Activated T-helper 2 cell treated with anti-CD3 and anti-CD28 coated beads, Interferon-gamma antibody, Interleukin-2, Interleukin-4, amounts not matched to agents 10 μg/mL and 5 μg/mL and 100 μg/mL, durations not matched to agents 14 hours and 24 hours and 36 hours (primary cell): ENCODE results near the gene ZNF558. TPM values are rescaled to one million over a fixed set of nuclear protein-coding genes. Genes with fewer than 3 reads are reported as not detected.
A peak's percentile ranks its signal among the peaks of the same experiment; 100 is the strongest.
"Not testable (repeated sequence)": the region's sequence is repeated elsewhere in the genome, so short reads cannot be mapped to it uniquely, and the experiment has no call there.

Experiments used
- DNase-seq: peaks from one replicate; pipeline ENCODE4 v3.0.0; 2021; ENCODE audit warnings: low spot score
- H3K27ac Mint-ChIP-seq: one replicate; pipeline ENCODE4 v1.8.0; 2021; ENCODE audit warnings: mixed read lengths
- H3K27me3 Mint-ChIP-seq: one replicate; pipeline ENCODE4 v1.8.0; 2021; ENCODE audit warnings: low read depth, mixed read lengths
- H3K36me3 Mint-ChIP-seq: one replicate; pipeline ENCODE4 v1.8.0; 2021; ENCODE audit warnings: low read depth, mixed read lengths
- H3K4me1 Mint-ChIP-seq: one replicate; pipeline ENCODE4 v1.8.0; 2021; ENCODE audit warnings: low read depth, mixed read lengths
- H3K4me3 Mint-ChIP-seq: one replicate; pipeline ENCODE4 v1.8.0; 2021; ENCODE audit warnings: low read depth, mild to moderate bottlenecking, moderate library complexity, mixed read lengths
- H3K9me3 Mint-ChIP-seq: one replicate; pipeline ENCODE4 v1.8.0; 2021; ENCODE audit warnings: mixed read lengths
- intact Hi-C: fragments of 100-400 bp; cut with micrococcal nuclease; formaldehyde crosslinking; loops from one replicate; pipeline ENCODE4 v1.15.1; 2023
- total RNA-seq: library from RNA; stranded (reverse); gene quantifications from 2 replicates; pipeline ENCODE4 v1.2.3, GENCODE V29; 2022

ZNF558 gene
- total RNA-seq, 1 donor from 2014 or later = 23.1 TPM

GRCh38 chr19:8831832-8832131 lies 322 bp downstream of the ZNF558 start:
- H3K9me3 Mint-ChIP-seq = peaks cover 11% of the 10 kb centered on the region
- H3K27me3 Mint-ChIP-seq = no peaks in the 10 kb centered on the region
- peak overlapping the region; percentile 82 for H3K27ac Mint-ChIP-seq
- peaks cover 22% of the 10 kb centered on the region for H3K36me3 Mint-ChIP-seq
- H3K4me1 Mint-ChIP-seq = peaks cover 13% of the 10 kb centered on the region
- intact Hi-C loops = no loop called here
- no peak for DNase-seq
- peak overlapping the region; percentile 84 for H3K4me3 Mint-ChIP-seq

DNA sequence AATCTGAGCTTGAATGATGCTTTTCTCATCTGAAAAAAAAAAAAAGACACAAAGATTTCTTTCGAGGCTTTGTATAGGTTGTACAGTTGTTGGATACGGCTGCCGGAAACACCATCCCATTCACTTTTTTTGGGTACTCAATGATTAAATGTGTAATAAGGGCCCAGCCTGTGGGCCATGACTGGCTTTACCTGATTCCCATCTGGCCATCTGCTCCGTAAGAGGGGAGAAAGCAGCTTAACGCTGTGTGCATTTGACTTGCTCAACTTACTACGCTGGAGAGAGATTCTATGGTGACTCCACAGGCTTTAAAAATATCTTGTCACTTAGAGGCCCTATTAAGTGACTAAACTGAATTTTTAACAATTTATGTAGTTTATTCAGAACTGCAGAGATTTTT lies 731 bp downstream of the ZNF558 start:
- intact Hi-C loops = no loop called here
- peak overlapping the region; percentile 84 for H3K4me3 Mint-ChIP-seq

GRCh38 chr19:8827277-8827676 lies 4.8 kb downstream of the ZNF558 start:
- H3K27ac Mint-ChIP-seq = no peak overlapping the region
- peaks cover 11% of the 10 kb centered on the region for H3K4me1 Mint-ChIP-seq
- H3K4me3 Mint-ChIP-seq = no peak overlapping the region
- no peak for DNase-seq
- peaks cover 4% of the 10 kb centered on the region for H3K9me3 Mint-ChIP-seq
- H3K36me3 Mint-ChIP-seq = peaks cover 58% of the 10 kb centered on the region
- H3K27me3 Mint-ChIP-seq = no peaks in the 10 kb centered on the region
- intact Hi-C loops = no loop called here

More for the DNA sequence above, 731 bp downstream of the ZNF558 start:
- DNase-seq = no peak
- Mint-ChIP-seq H3K27ac (peak overlapping the region; percentile 82), H3K4me1 (peaks cover 13% of the 10 kb centered on the region), H3K36me3 (peaks cover 22% of the 10 kb centered on the region), H3K9me3 (peaks cover 11% of the 10 kb centered on the region), H3K27me3 (no peaks in the 10 kb centered on the region)

- Mint-ChIP-seq H3K36me3 (peaks cover 67% of the 10 kb centered on the region), H3K27ac (no peak overlapping the region), H3K4me1 (peaks cover 7% of the 10 kb centered on the region), H3K4me3 (no peak overlapping the region), H3K9me3 (peaks cover 4% of the 10 kb centered on the region), H3K27me3 (no peaks in the 10 kb centered on the region)
- DNase-seq = no peak
- intact Hi-C loops = no loop called here
Observed at GRCh38 chr19:8826371-8826770, 5.7 kb downstream of the ZNF558 start.

DNA sequence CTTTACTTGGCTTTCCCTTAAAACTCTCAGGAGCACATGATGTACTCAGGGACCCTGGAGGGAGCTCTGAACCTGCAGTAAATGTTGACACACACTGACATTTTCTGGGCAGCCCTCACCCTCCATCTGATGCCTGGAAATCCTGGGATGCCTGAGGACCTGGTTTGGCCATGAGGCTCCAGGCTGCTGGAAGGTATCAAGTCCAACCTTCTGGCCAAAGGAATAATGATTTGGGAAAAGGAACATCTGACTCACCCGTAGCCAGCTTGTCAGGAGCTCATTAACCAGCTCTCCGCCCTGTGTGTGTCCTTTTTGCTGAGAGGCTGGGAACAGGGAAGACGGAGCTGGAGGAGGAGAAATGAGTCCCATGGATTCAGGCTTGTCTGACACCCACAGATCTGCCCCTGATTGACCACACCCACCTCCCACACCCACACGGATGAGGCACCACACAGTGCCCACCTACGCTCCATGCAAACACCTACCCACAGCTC lies 10.3 kb downstream of the ZNF558 start:
- H3K9me3 Mint-ChIP-seq = peaks cover 34% of the 10 kb centered on the region
- H3K27me3 Mint-ChIP-seq = no peaks in the 10 kb centered on the region
- intact Hi-C loops = no loop called here
- DNase-seq = no peak
- H3K36me3 Mint-ChIP-seq = peaks cover 91% of the 10 kb centered on the region
- H3K4me1 Mint-ChIP-seq = no peaks in the 10 kb centered on the region
- H3K4me3 Mint-ChIP-seq = no peak overlapping the region
- H3K27ac Mint-ChIP-seq = no peak overlapping the region

GRCh38 chr19:8820234-8820633 lies 11.9 kb downstream of the ZNF558 start:
- no peak overlapping the region for H3K4me3 Mint-ChIP-seq
- peaks cover 49% of the 10 kb centered on the region for H3K9me3 Mint-ChIP-seq
- H3K27ac Mint-ChIP-seq = no peak overlapping the region
- intact Hi-C loops = no loop called here
- H3K36me3 Mint-ChIP-seq = peaks cover 99% of the 10 kb centered on the region
- H3K4me1 Mint-ChIP-seq = no peaks in the 10 kb centered on the region
- DNase-seq = no peak
- no peaks in the 10 kb centered on the region for H3K27me3 Mint-ChIP-seq

- H3K4me3 Mint-ChIP-seq = no peak overlapping the region
- no peaks in the 10 kb centered on the region for H3K27me3 Mint-ChIP-seq
- intact Hi-C loops = no loop called here
- peaks cover 82% of the 10 kb centered on the region for H3K9me3 Mint-ChIP-seq
- no peak overlapping the region for H3K27ac Mint-ChIP-seq
- H3K36me3 Mint-ChIP-seq = peaks cover 100% of the 10 kb centered on the region
- no peaks in the 10 kb centered on the region for H3K4me1 Mint-ChIP-seq
- DNase-seq = no peak
Observed at GRCh38 chr19:8815780-8816179, 16.3 kb downstream of the ZNF558 start.

GRCh38 chr19:8814176-8814575 lies 17.9 kb downstream of the ZNF558 start:
- intact Hi-C loops = no loop called here
- Mint-ChIP-seq H3K9me3 (peaks cover 83% of the 10 kb centered on the region), H3K4me3 (no peak overlapping the region), H3K27ac (no peak overlapping the region), H3K36me3 (peaks cover 96% of the 10 kb centered on the region), H3K27me3 (no peaks in the 10 kb centered on the region), H3K4me1 (no peaks in the 10 kb centered on the region)
- DNase-seq = no peak

DNA sequence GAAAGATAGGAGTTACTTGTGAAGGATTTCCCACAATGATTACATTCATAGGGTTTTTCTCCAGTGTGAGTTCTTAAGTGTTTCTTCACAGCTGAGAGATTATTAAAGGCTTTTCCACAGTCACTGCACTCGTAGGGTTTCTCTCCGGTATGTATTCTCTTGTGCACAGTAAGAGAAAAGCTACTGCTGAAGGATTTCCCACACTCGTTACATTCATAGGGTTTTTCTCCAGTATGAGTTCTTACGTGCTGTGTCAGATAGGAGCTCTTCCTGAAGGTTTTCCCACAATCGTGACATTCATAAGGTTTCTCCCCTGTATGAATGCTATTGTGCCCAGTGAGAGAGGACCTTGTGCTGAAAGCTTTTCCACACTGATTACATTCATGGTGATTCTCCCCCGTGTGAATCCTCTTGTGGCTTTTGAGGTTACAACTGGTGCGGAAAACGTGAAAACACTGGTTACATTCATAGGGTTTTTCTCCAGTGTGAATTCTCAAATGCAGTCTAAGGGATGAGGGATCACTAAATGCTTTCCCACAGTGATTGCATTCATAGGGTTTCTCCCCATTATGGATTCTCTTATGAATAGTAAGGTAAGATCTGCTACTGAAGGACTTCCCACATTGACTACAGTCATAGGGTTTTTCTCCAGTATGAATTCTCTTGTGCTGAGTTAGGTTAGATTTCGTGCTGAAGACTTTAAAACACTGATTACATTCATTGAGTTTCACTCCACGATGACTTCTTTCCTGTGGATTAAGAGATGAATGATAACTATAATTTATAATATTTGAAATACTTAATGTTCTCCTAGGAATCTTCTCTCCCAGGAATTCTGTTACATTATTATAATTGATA lies 20.6 kb downstream of the ZNF558 start:
- H3K27ac Mint-ChIP-seq = no peak overlapping the region

DNA sequence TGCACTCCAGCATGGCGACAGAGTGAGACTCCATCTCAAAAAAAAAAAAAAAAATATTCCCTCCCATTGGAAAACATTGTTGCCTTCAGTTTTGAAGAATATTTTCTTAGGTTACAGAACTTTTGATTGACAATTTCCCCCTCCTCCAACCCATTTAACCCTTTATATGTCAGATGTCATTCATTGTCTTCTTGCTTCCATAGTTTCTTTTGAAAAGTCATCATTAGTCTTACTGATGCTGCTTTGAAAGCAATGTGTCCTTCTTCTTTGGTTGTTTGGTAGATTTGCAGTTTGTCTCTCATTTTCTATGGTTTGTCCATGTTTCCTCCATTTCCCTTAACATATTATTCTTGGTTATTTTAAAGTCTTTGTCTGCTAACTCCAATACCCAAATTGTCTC lies 25.4 kb downstream of the ZNF558 start:
- intact Hi-C loops = no loop called here
- no peak for DNase-seq
- peaks cover 60% of the 10 kb centered on the region for H3K36me3 Mint-ChIP-seq
- no peak overlapping the region for H3K4me3 Mint-ChIP-seq
- no peak overlapping the region for H3K27ac Mint-ChIP-seq
- H3K27me3 Mint-ChIP-seq = no peaks in the 10 kb centered on the region
- peaks cover 70% of the 10 kb centered on the region for H3K9me3 Mint-ChIP-seq
- H3K4me1 Mint-ChIP-seq = no peaks in the 10 kb centered on the region

More for the DNA sequence above, 20.6 kb downstream of the ZNF558 start:
- Mint-ChIP-seq H3K27me3 (no peaks in the 10 kb centered on the region), H3K4me3 (no peak overlapping the region), H3K4me1 (no peaks in the 10 kb centered on the region), H3K36me3 (peaks cover 86% of the 10 kb centered on the region), H3K9me3 (peaks cover 77% of the 10 kb centered on the region)
- no peak for DNase-seq
- intact Hi-C loops = no loop called here

DNA sequence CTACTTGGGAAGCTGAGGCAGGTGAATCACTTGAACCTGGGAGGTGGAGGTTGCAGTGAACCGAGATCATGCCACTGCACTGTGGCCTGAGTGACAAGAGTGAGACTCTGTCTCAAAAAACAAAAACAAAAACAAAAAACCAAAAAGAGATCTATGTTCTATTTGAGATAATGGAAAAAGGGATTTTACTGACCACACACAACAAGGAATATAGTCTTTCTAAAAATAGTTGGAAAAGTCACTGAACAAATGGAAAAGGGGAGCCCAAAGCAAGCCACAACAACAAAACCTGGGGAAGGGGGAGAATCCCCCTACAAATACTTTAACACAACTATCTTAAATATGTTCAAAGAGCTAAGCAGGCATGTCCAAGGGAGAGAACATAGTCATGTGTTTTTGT lies 37.3 kb downstream of the ZNF558 start:
- Mint-ChIP-seq H3K9me3 (peaks cover 24% of the 10 kb centered on the region), H3K27ac (no peak overlapping the region), H3K27me3 (no peaks in the 10 kb centered on the region), H3K4me3 (no peak overlapping the region), H3K36me3 (no peaks in the 10 kb centered on the region), H3K4me1 (no peaks in the 10 kb centered on the region)
- no peak for DNase-seq
- intact Hi-C loops = no loop called here

- DNase-seq, H3K9me3 Mint-ChIP-seq, H3K27me3 Mint-ChIP-seq, H3K4me1 Mint-ChIP-seq, intact Hi-C loops, H3K27ac Mint-ChIP-seq, H3K4me3 Mint-ChIP-seq, H3K36me3 Mint-ChIP-seq: not testable (repeated sequence)
Observed at GRCh38 chr19:8773587-8773986, 58.5 kb downstream of the ZNF558 start.

- DNase-seq, H3K4me3 Mint-ChIP-seq, H3K9me3 Mint-ChIP-seq, H3K27ac Mint-ChIP-seq, intact Hi-C loops, H3K36me3 Mint-ChIP-seq, H3K4me1 Mint-ChIP-seq, H3K27me3 Mint-ChIP-seq: not testable (repeated sequence)
Observed at GRCh38 chr19:8769265-8769664, 62.8 kb downstream of the ZNF558 start.
